GM19238 (cell line): Measurements from ENCODE around the gene CCS.
"Not testable (repeated sequence)": the region's sequence is repeated elsewhere in the genome, so short reads cannot be mapped to it uniquely, and the experiment has no call there.

Experiments used
- DNase-seq: peaks from one replicate; pipeline ENCODE4 v3.0.0; 2011; ENCODE audit warnings: low spot score; ENCODE audit not compliant: insufficient read length

The CCS gene

GRCh38 chr11:66589996-66590675 lies 2.8 kb upstream of the CCS start:
- DNase-seq, result no peak

GRCh38 chr11:66591175-66591574 lies 1.8 kb upstream of the CCS start:
- no peak for DNase-seq

- no peak for DNase-seq
Observed at GRCh38 chr11:66593303-66593635, 284 bp downstream of the CCS start.

GRCh38 chr11:66593650-66594049 lies 665 bp downstream of the CCS start:
- DNase-seq, result no peak

- no peak for DNase-seq
Observed at GRCh38 chr11:66595245-66595904, 2.4 kb downstream of the CCS start.

GRCh38 chr11:66598993-66599392 lies 6.0 kb downstream of the CCS start:
- no peak for DNase-seq

GRCh38 chr11:66600219-66600618 lies 7.2 kb downstream of the CCS start:
- no peak for DNase-seq

- no peak for DNase-seq
Observed at GRCh38 chr11:66600631-66601233, 7.7 kb downstream of the CCS start.

GRCh38 chr11:66603072-66603471 lies 10.1 kb downstream of the CCS start:
- DNase-seq, result no peak

- DNase-seq, result no peak
Observed at GRCh38 chr11:66604155-66604554, 11.2 kb downstream of the CCS start.

GRCh38 chr11:66606608-66607007 lies 13.6 kb downstream of the CCS start:
- not testable (repeated sequence) for DNase-seq

GRCh38 chr11:66607126-66607834 lies 14.3 kb downstream of the CCS start:
- no peak for DNase-seq

- DNase-seq, result no peak
Observed at GRCh38 chr11:66609721-66610617, 17.0 kb downstream of the CCS start.

GRCh38 chr11:66612458-66612857 lies 19.5 kb downstream of the CCS start:
- no peak for DNase-seq

GRCh38 chr11:66614073-66614472 lies 21.1 kb downstream of the CCS start:
- no peak for DNase-seq

- DNase-seq, result peak; percentile 98
Observed at GRCh38 chr11:66616379-66617154, 23.6 kb downstream of the CCS start, which contains the start of gene RBM14. Gene RBM14 (plus strand): TSS chr11:66616630. CDS start chr11:66616721, 91 bp downstream.

GRCh38 chr11:66617155-66617834 lies 24.3 kb downstream of the CCS start:
- no peak for DNase-seq

- peak; percentile 16 for DNase-seq
Observed at GRCh38 chr11:66619080-66619554, 26.1 kb downstream of the CCS start.

- no peak for DNase-seq
Observed at GRCh38 chr11:66624450-66624849, 31.5 kb downstream of the CCS start.
